Measurements from ENCODE around the gene NOS2. TPM values are rescaled to one million over a fixed set of nuclear protein-coding genes. Genes with fewer than 3 reads are reported as not detected.
"Not testable (repeated sequence)": the region's sequence is repeated elsewhere in the genome, so short reads cannot be mapped to it uniquely, and the experiment has no call there.

Gene NOS2
- total RNA-seq, 2 donors from 2014 or later, result 0.26 to 0.33 TPM

GRCh38 chr17:27845264-27846041 is 45.1 kb upstream of the NOS2 start:
- Histone ChIP-seq H3K4me3 (no peak overlapping the region), H3K27ac (no peak overlapping the region), H3K4me1 (peaks cover 16% of the 10 kb centered on the region), H3K36me3 (replicated peaks in 1 of 2; ENCODE audit: insufficient read depth in 1 of 2, low read depth in 2 of 2) (no peaks in the 10 kb centered on the region), H3K9me3 (no peaks in the 10 kb centered on the region), H3K27me3 (no peaks in the 10 kb centered on the region)
- TF ChIP-seq CTCF (IDR thresholded peaks at IDR 0.05) (no peak), POLR2A (IDR thresholded peaks at IDR 0.05) (no peak)
- ATAC-seq (peak; percentile 52), DNase-seq (no peak)
- intact Hi-C loops (cut with DNase I), result no loop called here
- WGBS, 2 donors, result 25 to 28% methylated on average over 13 of the region's 13 CpGs

GRCh38 chr17:27840688-27841087 is 40.4 kb upstream of the NOS2 start:
- H3K4me3 ChIP-seq, result no peak overlapping the region
- H3K9me3 ChIP-seq, result no peaks in the 10 kb centered on the region
- no peaks in the 10 kb centered on the region for H3K27me3 ChIP-seq
- no peak overlapping the region for H3K27ac ChIP-seq
- DNase-seq (no peak), ATAC-seq (no peak)
- intact Hi-C loops (cut with DNase I), result no loop called here
- H3K4me1 ChIP-seq, result peaks cover 5% of the 10 kb centered on the region
- TF ChIP-seq CTCF (IDR thresholded peaks at IDR 0.05) (no peak), POLR2A (IDR thresholded peaks at IDR 0.05) (no peak)
- no peaks in the 10 kb centered on the region for H3K36me3 ChIP-seq (replicated peaks in 1 of 2; ENCODE audit: insufficient read depth in 1 of 2, low read depth in 2 of 2)
- 35 to 52% methylated on average over 1 of the region's 1 CpG for WGBS, 2 donors

- H3K36me3 ChIP-seq (replicated peaks in 1 of 2; ENCODE audit: insufficient read depth in 1 of 2, low read depth in 2 of 2); intact Hi-C loops (cut with DNase I); DNase-seq; H3K4me3 ChIP-seq; H3K27me3 ChIP-seq; H3K9me3 ChIP-seq; H3K27ac ChIP-seq; H3K4me1 ChIP-seq; ATAC-seq: not testable (repeated sequence)
- no CpG with 5 or more reads among the region's 1 CpG for WGBS, 2 donors
Observed at GRCh38 chr17:27840406-27840678, 40.0 kb upstream of the NOS2 start.

GRCh38 chr17:27839571-27840405 is 39.5 kb upstream of the NOS2 start:
- 15 to 29% methylated on average over 1 to 2 of the region's 4 CpGs for WGBS, 2 donors
- peak; percentile 43 to 73 (median 61) for DNase-seq
- H3K9me3 ChIP-seq; H3K27me3 ChIP-seq; H3K36me3 ChIP-seq (replicated peaks in 1 of 2; ENCODE audit: insufficient read depth in 1 of 2, low read depth in 2 of 2); intact Hi-C loops (cut with DNase I); H3K4me3 ChIP-seq; H3K4me1 ChIP-seq: not testable (repeated sequence)
- H3K27ac ChIP-seq, result peak overlapping the region in 2 of 4 donors; percentile 47 to 73
- ATAC-seq, result peak; percentile 88

- 18 to 33% methylated on average over 2 of the region's 3 CpGs for WGBS, 2 donors
- H3K36me3 ChIP-seq (replicated peaks in 1 of 2; ENCODE audit: insufficient read depth in 1 of 2, low read depth in 2 of 2); H3K9me3 ChIP-seq; H3K27me3 ChIP-seq; ATAC-seq; intact Hi-C loops (cut with DNase I); H3K4me1 ChIP-seq; DNase-seq; H3K27ac ChIP-seq; H3K4me3 ChIP-seq: not testable (repeated sequence)
Observed at GRCh38 chr17:27838607-27839006, 38.3 kb upstream of the NOS2 start.

- 85 to 96% methylated on average over 1 of the region's 1 CpG for WGBS, 2 donors
- H3K36me3 ChIP-seq (replicated peaks in 1 of 2; ENCODE audit: insufficient read depth in 1 of 2, low read depth in 2 of 2); ATAC-seq; DNase-seq; intact Hi-C loops (cut with DNase I); H3K4me3 ChIP-seq; H3K9me3 ChIP-seq; H3K27ac ChIP-seq; H3K27me3 ChIP-seq; H3K4me1 ChIP-seq: not testable (repeated sequence)
Observed at GRCh38 chr17:27837769-27838168, 37.4 kb upstream of the NOS2 start.
